Measurements from ENCODE around the gene GNG4.

Gene GNG4

DNA sequence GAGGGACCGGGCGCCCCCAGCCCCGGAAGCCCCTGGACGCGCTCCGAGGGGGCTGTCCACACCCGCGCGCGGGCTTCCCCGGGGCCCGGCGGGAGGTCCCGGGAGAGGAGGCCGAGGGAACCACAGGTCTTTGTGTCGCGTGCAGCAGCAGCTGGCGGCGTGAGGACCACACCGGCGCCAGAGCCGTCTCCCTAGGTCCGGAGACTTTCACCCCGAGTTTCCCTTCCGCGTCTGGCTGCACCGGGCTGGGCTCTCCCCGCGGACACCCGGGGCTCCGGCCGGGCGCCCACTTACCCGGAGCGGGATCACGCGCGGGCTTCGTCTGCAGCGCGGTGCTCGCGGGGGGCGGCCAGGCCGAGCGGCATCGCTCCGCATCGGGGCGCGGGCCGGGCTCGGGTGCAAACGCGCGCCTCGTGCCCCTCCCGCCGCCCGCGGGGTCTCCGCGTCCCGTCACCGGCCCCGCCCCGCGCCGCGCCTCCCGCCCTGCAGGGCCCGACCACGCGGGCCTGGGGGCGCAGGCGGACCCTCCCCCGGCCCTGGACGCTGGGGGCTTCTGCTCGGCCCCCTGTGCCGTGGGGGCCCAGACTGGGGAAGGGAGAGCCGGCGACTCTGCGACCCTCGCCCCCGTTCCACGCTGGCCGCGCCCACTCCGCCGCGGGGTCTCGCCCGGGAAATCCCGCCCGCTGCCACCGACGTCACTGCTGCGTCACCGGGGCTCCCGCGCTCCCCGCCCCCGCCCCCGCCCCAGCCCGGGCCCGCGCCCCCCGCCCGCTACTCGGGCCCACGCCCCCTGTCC, at the start of gene GNG4:
GNG4 (minus strand) TSS at position 417 of the 796 bp plus-strand sequence. CDS start 65,946 bp downstream, outside the sequence.
- H3K36me3 Mint-ChIP-seq: peaks cover under 1% of the 10 kb centered on the region
- H3K27me3 Mint-ChIP-seq: peaks cover 72% of the 10 kb centered on the region
- peaks cover 5% of the 10 kb centered on the region for H3K9me3 Mint-ChIP-seq
- ATAC-seq: peak; percentile 52
- no peak within 1 kb of the TSS for H3K27ac Mint-ChIP-seq
- H3K4me3 Mint-ChIP-seq: peak within 1 kb of the TSS; percentile 72
- H3K4me1 Mint-ChIP-seq: peaks cover 16% of the 10 kb centered on the region

DNA sequence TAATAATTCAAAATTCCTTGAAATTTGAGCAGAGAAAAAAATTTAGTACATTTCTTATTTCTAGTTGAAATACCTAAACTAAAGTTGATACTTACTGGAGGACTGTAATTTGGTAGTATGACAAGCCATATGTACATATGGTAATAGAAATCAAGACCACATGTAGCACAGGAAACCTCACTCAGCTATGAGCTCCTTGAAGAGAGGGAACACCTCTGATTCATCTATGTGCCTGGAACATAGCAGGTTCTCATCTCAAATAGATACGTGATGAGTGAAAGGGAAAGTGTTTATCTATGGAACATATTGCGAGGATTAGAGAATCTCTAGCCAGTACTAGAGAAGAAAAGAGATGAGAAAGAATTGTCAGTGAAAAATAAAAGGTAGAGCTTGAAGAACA, 47.9 kb upstream of the GNG4 start:
- H3K36me3 Mint-ChIP-seq: peaks cover 83% of the 10 kb centered on the region
- H3K9me3 Mint-ChIP-seq: no peaks in the 10 kb centered on the region
- no peak for ATAC-seq
- no peak overlapping the region for H3K27ac Mint-ChIP-seq
- H3K27me3 Mint-ChIP-seq: no peaks in the 10 kb centered on the region
- no peak overlapping the region for H3K4me3 Mint-ChIP-seq
- H3K4me1 Mint-ChIP-seq: no peaks in the 10 kb centered on the region

DNA sequence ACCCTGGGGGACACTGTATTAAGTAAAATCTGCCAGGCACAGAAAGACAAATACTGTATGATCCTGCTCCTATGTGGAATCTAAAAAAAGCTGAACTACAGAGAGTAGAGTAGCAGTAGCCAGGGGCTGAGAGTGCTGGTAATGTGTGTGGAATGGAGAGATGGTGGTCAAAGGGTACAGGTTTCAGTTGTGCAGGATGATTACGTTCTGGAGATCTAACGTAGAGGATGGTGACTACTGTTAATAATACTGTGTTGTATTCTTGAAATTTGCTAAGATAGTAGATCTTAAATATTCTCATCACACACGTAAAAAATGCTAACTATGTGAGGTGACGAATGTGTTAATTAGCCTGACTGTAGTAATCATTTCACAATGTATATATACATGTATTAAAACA, 39.8 kb upstream of the GNG4 start:
- Mint-ChIP-seq H3K4me3 (no peak overlapping the region), H3K4me1 (no peaks in the 10 kb centered on the region), H3K36me3 (peaks cover 69% of the 10 kb centered on the region), H3K27ac (no peak overlapping the region), H3K9me3 (no peaks in the 10 kb centered on the region), H3K27me3 (no peaks in the 10 kb centered on the region)
- no peak for ATAC-seq

DNA sequence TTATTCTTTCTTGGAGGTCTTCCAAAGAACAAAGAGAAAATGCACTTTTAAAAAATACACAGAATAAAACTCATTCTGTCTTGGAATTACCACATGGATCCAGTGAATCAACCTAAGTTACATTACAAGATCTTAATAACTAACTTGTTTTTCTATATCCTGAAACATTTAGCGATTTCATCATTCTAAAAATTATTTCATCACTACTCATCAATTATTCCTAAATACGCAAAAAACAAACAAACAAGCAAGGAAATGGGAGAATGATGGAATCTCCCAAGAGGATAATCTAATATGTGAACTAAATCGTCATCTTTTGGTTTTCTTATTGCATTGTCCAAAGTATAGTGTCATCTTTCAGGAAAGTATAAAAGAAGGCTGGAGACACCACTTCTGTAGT, 38.5 kb upstream of the GNG4 start:
- H3K4me1 Mint-ChIP-seq: no peaks in the 10 kb centered on the region
- H3K9me3 Mint-ChIP-seq: no peaks in the 10 kb centered on the region
- no peak overlapping the region for H3K27ac Mint-ChIP-seq
- H3K27me3 Mint-ChIP-seq: no peaks in the 10 kb centered on the region
- peaks cover 68% of the 10 kb centered on the region for H3K36me3 Mint-ChIP-seq
- ATAC-seq: no peak
- no peak overlapping the region for H3K4me3 Mint-ChIP-seq

DNA sequence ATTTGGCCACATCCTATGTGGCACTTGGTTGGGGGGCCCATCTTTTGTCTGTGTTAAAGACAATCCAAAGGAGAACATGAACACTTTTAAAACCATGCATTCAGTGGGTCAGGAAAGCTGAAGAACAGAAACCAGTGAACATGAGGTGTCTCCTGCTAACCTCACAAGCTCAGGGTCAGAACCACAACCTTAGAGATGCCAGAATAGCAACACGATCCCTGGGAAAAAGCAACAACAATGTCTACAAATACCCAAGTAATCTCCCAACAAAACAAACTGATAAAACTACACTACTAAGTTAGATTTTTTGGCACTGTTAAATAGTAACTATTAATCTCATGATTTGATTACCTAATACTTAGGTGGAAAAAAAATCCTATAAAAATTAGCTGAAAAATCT, 34.1 kb upstream of the GNG4 start:
- no peaks in the 10 kb centered on the region for H3K4me1 Mint-ChIP-seq
- no peak overlapping the region for H3K4me3 Mint-ChIP-seq
- H3K27ac Mint-ChIP-seq: no peak overlapping the region
- ATAC-seq: no peak
- no peaks in the 10 kb centered on the region for H3K9me3 Mint-ChIP-seq
- peaks cover 78% of the 10 kb centered on the region for H3K36me3 Mint-ChIP-seq
- no peaks in the 10 kb centered on the region for H3K27me3 Mint-ChIP-seq

DNA sequence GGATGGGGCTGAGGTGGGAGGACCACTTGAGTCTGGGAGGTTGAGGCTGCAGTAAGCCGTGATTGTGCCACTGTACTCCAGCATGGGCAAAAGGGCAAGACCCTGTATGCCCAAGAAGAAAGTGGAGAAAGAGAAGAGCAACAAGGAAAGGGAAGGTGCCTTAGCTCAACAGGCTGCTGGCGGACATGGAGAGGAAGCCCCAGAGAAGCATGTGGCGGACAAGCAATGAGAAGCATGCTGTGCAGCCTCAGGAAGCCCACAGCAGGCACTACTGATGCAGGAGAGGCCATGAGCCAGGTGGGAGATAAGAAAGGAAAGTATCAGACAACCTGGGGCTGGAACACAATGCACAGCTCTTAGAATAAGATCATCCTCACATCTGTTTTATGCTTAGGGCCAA, 32.6 kb upstream of the GNG4 start:
- Mint-ChIP-seq H3K27ac (no peak overlapping the region), H3K4me1 (no peaks in the 10 kb centered on the region), H3K36me3 (peaks cover 69% of the 10 kb centered on the region), H3K9me3 (no peaks in the 10 kb centered on the region), H3K4me3 (no peak overlapping the region), H3K27me3 (no peaks in the 10 kb centered on the region)
- no peak for ATAC-seq

DNA sequence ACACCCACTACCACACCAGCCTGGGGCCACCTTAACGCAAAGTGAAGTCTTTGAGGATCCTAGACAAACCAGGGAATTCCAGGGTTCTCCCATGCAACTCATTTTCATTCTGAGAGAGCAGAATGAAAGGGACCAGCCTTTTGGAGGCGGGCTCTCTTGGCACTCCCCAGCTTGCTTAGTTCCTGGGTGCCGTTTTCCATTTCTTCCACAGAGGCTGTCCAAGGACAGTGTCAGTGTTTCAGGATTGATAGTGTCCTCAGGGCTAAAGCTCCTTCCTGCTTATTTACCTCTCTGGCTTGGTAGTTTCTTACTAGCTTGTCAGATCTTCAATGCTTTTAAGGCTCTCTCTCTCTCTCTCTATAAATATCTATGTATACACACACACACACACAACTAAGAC, 30.1 kb upstream of the GNG4 start:
- Mint-ChIP-seq H3K27ac (no peak overlapping the region), H3K4me1 (no peaks in the 10 kb centered on the region), H3K4me3 (no peak overlapping the region), H3K36me3 (peaks cover 75% of the 10 kb centered on the region), H3K27me3 (no peaks in the 10 kb centered on the region), H3K9me3 (peaks cover 12% of the 10 kb centered on the region)
- no peak for ATAC-seq

DNA sequence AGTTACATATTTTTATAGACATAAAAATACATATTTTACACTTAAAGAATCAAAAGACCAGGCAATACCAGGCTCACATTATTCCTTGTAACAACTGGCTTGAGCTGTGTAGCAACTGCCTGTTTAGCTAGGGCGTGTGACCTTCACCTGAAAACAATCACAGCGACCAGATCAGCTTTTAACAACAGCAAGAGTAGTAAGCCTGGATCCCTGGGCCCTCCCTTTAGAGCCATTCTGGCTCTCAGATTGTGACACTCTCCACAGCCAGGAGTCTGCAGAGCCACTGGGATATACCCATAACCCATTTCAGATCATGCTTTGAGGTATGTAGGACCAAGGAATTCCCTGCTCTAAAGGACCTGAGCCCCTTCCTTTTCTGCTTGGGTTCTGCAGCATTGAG, 29.4 kb upstream of the GNG4 start:
- Mint-ChIP-seq H3K4me3 (no peak overlapping the region), H3K36me3 (peaks cover 77% of the 10 kb centered on the region), H3K9me3 (peaks cover 12% of the 10 kb centered on the region), H3K4me1 (no peaks in the 10 kb centered on the region), H3K27me3 (no peaks in the 10 kb centered on the region), H3K27ac (no peak overlapping the region)
- ATAC-seq: no peak

DNA sequence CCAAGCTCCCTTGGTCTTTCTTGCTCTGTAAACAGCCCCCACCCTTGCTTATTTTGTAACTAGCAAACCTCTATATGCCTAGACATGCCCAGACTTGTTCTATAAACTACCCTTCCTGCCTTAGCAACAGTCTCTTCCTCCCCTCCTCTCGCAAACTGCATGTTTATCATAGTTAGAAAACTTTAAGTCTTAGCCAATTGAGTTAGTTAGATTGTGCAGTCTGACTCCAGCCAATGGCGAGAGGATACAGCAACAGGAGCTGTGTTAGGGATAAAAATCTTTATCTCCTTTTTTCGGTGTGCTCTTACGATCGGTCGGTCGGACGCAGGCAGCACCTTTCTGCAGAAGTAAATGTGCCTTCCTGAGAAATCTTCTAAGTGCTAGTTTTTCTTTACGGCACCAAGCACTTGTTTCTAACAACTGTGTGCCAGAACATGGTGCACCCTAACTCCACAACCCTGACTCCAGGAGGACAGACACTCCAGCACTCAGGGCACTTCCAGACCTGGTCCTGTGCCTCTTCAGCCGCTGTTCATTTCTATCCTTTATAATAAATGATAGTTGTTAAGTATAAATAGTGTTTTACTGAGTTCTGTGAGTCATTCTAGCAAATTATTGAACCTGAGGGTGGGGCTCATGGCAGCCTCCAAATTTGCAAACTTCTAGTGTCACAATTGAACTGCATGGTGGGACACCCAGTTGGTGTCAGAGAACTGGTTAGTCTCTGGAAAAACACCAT, 25.7 kb upstream of the GNG4 start:
- Mint-ChIP-seq H3K4me1 (no peaks in the 10 kb centered on the region), H3K9me3 (peaks cover 35% of the 10 kb centered on the region), H3K4me3 (no peak overlapping the region), H3K27ac (no peak overlapping the region), H3K27me3 (no peaks in the 10 kb centered on the region), H3K36me3 (peaks cover 78% of the 10 kb centered on the region)
- ATAC-seq: no peak

DNA sequence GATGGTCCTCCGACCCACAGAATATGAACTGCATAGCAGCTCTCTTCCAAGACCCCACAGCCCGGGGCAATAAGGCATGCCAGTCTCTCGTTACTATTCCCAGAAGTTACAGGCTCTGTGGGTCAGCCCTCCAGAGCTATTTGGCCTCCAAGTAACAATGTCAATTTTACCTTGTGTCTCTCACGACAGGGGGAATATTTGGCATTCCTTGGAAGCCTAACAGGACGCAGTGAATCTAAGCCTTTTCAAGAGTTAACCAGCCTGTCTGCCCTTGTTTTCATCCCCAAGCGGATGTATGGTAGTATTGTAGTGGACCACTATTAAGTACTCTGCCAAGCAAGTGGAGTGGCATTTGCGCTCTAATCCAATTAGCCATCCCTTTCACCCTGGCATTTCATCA, 24.4 kb upstream of the GNG4 start:
- Mint-ChIP-seq H3K4me1 (no peaks in the 10 kb centered on the region), H3K9me3 (peaks cover 41% of the 10 kb centered on the region), H3K27ac (no peak overlapping the region), H3K4me3 (no peak overlapping the region), H3K36me3 (peaks cover 82% of the 10 kb centered on the region), H3K27me3 (no peaks in the 10 kb centered on the region)
- ATAC-seq: no peak

DNA sequence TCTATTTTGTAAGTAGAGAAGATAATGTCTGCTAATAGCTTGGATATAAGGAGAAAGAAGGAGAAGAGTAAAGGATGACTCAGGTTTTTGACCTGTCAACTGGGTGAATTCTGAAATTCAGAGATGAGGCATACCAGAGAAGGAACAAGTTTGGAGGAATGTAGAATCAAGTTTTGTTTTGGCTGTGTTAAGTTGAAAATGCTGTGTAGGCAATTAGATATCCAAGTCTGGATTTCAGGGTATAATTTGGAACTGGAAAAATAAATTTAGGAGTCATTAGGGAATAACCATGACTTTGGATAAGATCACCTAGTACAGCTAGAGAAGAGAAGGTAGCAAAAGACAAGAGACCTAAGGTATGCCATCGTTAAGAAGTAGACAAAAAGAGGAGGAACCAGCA, 22.4 kb upstream of the GNG4 start:
- H3K36me3 Mint-ChIP-seq: peaks cover 93% of the 10 kb centered on the region

DNA sequence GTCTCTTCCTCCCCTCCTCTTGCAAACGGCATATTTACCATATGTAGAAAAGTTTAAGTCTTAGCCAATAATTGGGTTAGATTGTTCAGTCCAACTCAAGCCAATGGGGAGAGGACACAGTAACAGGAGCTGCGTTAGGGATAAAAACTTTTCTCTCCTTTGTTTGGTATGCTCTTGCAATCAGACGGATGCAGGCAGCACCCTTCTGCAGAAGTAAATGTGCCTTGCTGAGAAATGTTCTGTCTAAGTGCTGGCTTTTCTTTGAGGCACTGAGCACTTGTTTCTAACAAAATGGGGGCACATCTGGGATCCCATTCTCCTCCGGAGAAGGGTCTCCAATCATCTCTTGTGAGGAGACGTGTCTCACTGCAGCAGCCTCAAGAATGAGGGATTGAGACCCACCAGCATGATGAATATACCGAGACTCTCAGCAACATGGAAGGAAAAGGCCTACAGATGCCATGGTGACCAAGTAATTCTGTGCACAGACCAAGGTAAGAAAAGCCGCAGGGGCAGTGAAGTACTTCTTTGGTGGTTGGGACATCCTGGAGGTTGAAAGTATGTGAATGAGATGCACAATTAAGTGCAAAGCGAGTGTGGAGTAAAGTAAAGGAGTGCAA, 20.7 kb upstream of the GNG4 start:
- H3K4me3 Mint-ChIP-seq: no peak overlapping the region

More for the DNA sequence above, 22.4 kb upstream of the GNG4 start:
- peaks cover 41% of the 10 kb centered on the region for H3K9me3 Mint-ChIP-seq
- H3K27ac Mint-ChIP-seq: no peak overlapping the region
- no peak for ATAC-seq
- H3K4me3 Mint-ChIP-seq: no peak overlapping the region
- H3K27me3 Mint-ChIP-seq: no peaks in the 10 kb centered on the region
- H3K4me1 Mint-ChIP-seq: no peaks in the 10 kb centered on the region

DNA sequence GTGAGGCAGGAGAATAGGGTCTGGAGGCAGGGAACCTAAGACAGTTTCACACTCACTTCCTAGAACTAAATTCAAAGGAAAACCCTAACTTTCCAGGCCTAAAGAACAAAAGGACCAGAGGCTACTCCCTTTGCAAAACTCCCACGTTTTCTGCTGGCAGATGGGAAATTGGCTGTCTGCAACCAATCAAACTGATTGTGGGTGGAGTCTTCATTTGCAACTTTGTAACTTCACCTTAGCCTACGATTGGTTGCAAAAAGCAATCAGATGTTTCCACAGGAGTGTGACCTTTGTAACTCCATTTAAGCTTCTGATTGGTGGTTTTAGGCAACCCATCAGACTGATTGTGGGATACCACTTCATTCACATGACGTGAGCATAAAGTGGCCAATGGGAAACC, 19.7 kb upstream of the GNG4 start:
- H3K9me3 Mint-ChIP-seq: peaks cover 30% of the 10 kb centered on the region
- ATAC-seq: no peak
- H3K4me1 Mint-ChIP-seq: no peaks in the 10 kb centered on the region
- peaks cover 77% of the 10 kb centered on the region for H3K36me3 Mint-ChIP-seq
- no peak overlapping the region for H3K4me3 Mint-ChIP-seq
- H3K27me3 Mint-ChIP-seq: no peaks in the 10 kb centered on the region
- no peak overlapping the region for H3K27ac Mint-ChIP-seq

More for the DNA sequence above, 20.7 kb upstream of the GNG4 start:
- H3K27me3 Mint-ChIP-seq: no peaks in the 10 kb centered on the region
- ATAC-seq: no peak
- no peak overlapping the region for H3K27ac Mint-ChIP-seq
- peaks cover 35% of the 10 kb centered on the region for H3K9me3 Mint-ChIP-seq
- H3K4me1 Mint-ChIP-seq: no peaks in the 10 kb centered on the region
- peaks cover 77% of the 10 kb centered on the region for H3K36me3 Mint-ChIP-seq

DNA sequence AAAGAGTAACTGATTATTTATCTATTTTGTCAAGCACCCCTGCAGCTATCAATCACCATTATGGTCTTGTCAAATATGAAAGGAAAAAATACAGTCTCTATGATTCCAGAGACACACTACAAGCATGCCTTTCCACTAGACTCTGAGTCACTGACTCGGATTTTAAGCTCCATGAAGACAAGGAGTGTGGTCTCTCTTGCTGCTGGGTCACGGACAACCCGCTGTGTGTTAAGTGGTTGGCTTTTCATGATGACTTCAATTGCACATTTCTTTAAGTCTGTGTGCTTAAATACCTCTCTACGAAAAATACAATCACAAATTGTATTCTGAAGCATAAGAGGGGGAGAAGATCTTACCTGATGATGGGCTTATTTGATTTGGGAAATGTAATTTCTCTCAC, 14.0 kb upstream of the GNG4 start:
- no peaks in the 10 kb centered on the region for H3K27me3 Mint-ChIP-seq
- ATAC-seq: no peak
- H3K27ac Mint-ChIP-seq: no peak overlapping the region
- no peaks in the 10 kb centered on the region for H3K9me3 Mint-ChIP-seq
- H3K36me3 Mint-ChIP-seq: peaks cover 41% of the 10 kb centered on the region
- no peaks in the 10 kb centered on the region for H3K4me1 Mint-ChIP-seq
- H3K4me3 Mint-ChIP-seq: no peak overlapping the region

DNA sequence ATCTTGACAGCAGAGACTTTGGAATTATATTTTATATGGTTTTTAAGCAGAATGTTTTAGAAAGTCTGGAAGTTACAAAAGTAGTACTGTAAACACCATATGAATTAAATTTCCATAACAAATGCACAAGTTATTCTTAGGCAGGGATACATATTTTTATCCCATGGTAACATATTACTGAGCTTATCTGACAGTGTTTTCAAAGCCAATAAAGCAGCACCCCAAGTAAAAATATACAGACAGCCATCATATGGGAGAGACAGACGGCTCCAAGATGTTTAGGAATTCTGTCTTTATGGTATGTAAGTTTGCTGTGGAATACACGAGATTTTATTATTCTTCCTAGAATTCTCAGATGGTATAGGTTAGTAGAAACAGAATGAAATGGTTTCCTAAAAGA, 12.0 kb upstream of the GNG4 start:
- Mint-ChIP-seq H3K4me1 (no peaks in the 10 kb centered on the region), H3K9me3 (no peaks in the 10 kb centered on the region), H3K27ac (no peak overlapping the region), H3K4me3 (no peak overlapping the region), H3K36me3 (peaks cover 31% of the 10 kb centered on the region), H3K27me3 (peaks cover 2% of the 10 kb centered on the region)
- no peak for ATAC-seq
